Measurements from ENCODE around the gene SLIT3.

DNA sequence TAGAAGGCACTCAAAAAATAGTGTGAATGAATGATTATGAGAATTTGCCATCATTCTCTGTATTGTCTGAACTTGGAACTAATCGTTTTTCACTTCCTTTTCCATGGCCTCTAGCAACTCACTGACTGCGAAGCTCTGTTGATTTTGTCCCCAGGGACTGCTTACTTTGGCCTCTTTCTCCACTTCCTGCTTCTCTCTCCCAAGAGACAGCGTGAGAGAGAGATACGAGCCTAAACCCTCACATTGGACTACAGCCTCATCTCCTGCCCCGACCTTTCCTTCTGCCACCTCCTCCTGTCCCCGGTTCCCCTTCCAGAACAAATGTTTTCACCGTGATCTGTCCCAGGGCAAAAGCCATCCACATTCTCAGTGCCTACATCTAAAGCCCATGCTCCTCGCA lies 421.0 kb downstream of the SLIT3 start:
- no peak for TF ChIP-seq POLR2A (IDR thresholded peaks at IDR 0.05)
- TF ChIP-seq, protein P1, sequence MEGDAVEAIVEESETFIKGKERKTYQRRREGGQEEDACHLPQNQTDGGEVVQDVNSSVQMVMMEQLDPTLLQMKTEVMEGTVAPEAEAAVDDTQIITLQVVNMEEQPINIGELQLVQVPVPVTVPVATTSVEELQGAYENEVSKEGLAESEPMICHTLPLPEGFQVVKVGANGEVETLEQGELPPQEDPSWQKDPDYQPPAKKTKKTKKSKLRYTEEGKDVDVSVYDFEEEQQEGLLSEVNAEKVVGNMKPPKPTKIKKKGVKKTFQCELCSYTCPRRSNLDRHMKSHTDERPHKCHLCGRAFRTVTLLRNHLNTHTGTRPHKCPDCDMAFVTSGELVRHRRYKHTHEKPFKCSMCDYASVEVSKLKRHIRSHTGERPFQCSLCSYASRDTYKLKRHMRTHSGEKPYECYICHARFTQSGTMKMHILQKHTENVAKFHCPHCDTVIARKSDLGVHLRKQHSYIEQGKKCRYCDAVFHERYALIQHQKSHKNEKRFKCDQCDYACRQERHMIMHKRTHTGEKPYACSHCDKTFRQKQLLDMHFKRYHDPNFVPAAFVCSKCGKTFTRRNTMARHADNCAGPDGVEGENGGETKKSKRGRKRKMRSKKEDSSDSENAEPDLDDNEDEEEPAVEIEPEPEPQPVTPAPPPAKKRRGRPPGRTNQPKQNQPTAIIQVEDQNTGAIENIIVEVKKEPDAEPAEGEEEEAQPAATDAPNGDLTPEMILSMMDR (IDR thresholded peaks at IDR 0.05) = no peak

Data from breast epithelium (tissue), 3 donors.